Testis (tissue), 3 donors: ENCODE data around the gene ZNF441. TPM values are rescaled to one million over a fixed set of nuclear protein-coding genes. Genes with fewer than 3 reads are reported as not detected.

Source experiments
- DNase-seq: peaks from one replicate; pipeline ENCODE4 v3.0.0-alpha.2; 2019
- H3K27ac ChIP-seq, 2 donors: fragments of 200-600 bp; sonication (generic); one replicate each; pipeline ENCODE4 v1.5.1; 2019
- H3K27me3 ChIP-seq: fragments of 200-600 bp; sonication (generic); one replicate; pipeline ENCODE4 v1.5.1; 2019
- H3K36me3 ChIP-seq: fragments of 200-600 bp; sonication (generic); one replicate; pipeline ENCODE4 v1.5.1; 2017; ENCODE audit warnings: low read depth; ENCODE audit errors: missing control alignments
- H3K4me1 ChIP-seq: fragments of 200-600 bp; sonication (generic); one replicate; pipeline ENCODE4 v1.5.1; 2019
- H3K4me3 ChIP-seq, 2 donors: fragments of 200-600 bp; sonication (generic); one replicate each; pipeline ENCODE4 v1.5.1; 2017 to 2019
- H3K9me3 ChIP-seq: fragments of 200-600 bp; sonication (generic); one replicate; pipeline ENCODE4 v1.5.1; 2017
- CTCF ChIP-seq, 3 experiments: fragments of 450-650 bp in 2 of 3; fragments of 200-600 bp in 1 of 3; sonication (generic) in 1 of 3; IDR thresholded peaks; one replicate each; pipeline ENCODE4 v1.5.1; 2016 to 2019; ENCODE audit warnings: antibody characterized with exemption in 3 of 3, mild to moderate bottlenecking in 2 of 3, moderate library complexity in 1 of 3
- POLR2A ChIP-seq: fragments of 450-650 bp; IDR thresholded peaks from one replicate; pipeline ENCODE4 v1.6.1; 2017; ENCODE audit warnings: antibody characterized with exemption, mild to moderate bottlenecking, moderate library complexity
- WGBS, 2 donors: methylation state at CpG; one replicate each; pipeline ENCODE4 v1.1.5; 2018; 5-methylcytosine and 5-hydroxymethylcytosine counted together
- intact Hi-C: fragments of 100-400 bp; cut with DNase I; formaldehyde crosslinking; loops from one replicate; pipeline ENCODE4 v1.15.1; 2023; ENCODE audit warnings: low total_unique reads
- polyA plus RNA-seq: library from polyadenylated mRNA; stranded (reverse); fragments of 350-450 nt; fragmentation: Illumina TruSeq; extraction: RNeasy Lipid Tissue Mini Kit (QIAGEN cat#74804); gene quantifications from one replicate; pipeline ENCODE4 v1.2.3, GENCODE V29; 2014; ENCODE audit warnings: low read depth, low replicate concordance; ENCODE audit not compliant: insufficient read depth
- total RNA-seq, 2 donors: library from RNA; depleted of rRNA; stranded (reverse); fragments of >200 nt; gene quantifications; one replicate each; pipeline ENCODE4 v1.2.3, GENCODE V29; 2016

ZNF441 gene
- total and polyA plus RNA-seq, 3 donors from 2014 or later, result 2.4 to 13.8 (median 11.6) TPM

GRCh38 chr19:11735375-11735774 lies 31.4 kb upstream of the ZNF441 start:
- intact Hi-C loops, result no loop called here

DNA sequence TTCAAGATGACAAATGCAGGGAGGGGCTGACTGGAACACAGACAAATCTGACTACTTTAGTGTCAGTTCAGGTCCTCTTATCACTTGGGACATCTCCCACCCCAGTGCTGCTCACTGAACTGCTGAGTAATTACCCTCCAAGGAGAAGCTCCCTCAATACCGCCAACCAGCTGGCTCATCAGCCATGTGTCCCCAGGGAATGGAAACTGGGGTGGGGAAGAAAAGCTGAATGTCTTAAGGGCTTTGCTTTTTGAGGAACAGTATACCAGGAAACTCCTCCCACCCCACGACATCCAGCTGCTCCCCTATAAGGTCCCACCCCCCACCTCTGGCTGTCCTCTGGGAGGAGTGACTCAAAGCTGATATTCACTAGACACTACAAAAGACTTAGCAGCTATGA lies 30.1 kb upstream of the ZNF441 start:
- no peak overlapping the region for H3K4me3 ChIP-seq
- WGBS, 2 donors, result 53 to 65% methylated on average over 2 of the region's 2 CpGs
- peaks cover 10% of the 10 kb centered on the region for H3K4me1 ChIP-seq
- no peak overlapping the region for H3K27ac ChIP-seq
- intact Hi-C loops, result no loop called here
- no peaks in the 10 kb centered on the region for H3K36me3 ChIP-seq
- DNase-seq, result no peak
- H3K9me3 ChIP-seq, result no peaks in the 10 kb centered on the region
- no peaks in the 10 kb centered on the region for H3K27me3 ChIP-seq
- TF ChIP-seq CTCF (IDR thresholded peaks at IDR 0.05) (no peak), POLR2A (no peak)

More at GRCh38 chr19:11735375-11735774, 31.4 kb upstream of the ZNF441 start:
- 94 to 100% methylated on average over 1 of the region's 1 CpG for WGBS, 2 donors
- DNase-seq, result no peak
- no peak overlapping the region for H3K4me3 ChIP-seq
- no peaks in the 10 kb centered on the region for H3K9me3 ChIP-seq
- H3K4me1 ChIP-seq, result peaks cover 10% of the 10 kb centered on the region
- no peaks in the 10 kb centered on the region for H3K36me3 ChIP-seq
- no peak for TF ChIP-seq POLR2A
- TF ChIP-seq CTCF (IDR thresholded peaks at IDR 0.05), result no peak
- no peak overlapping the region for H3K27ac ChIP-seq
- H3K27me3 ChIP-seq, result no peaks in the 10 kb centered on the region

- 0 to 1% methylated on average over 12 to 52 of the region's 52 CpGs for WGBS, 2 donors
- TF ChIP-seq POLR2A (no peak), CTCF (IDR thresholded peaks at IDR 0.05) (no peak)
- DNase-seq, result peak; percentile 40
- Histone ChIP-seq H3K27me3 (no peaks in the 10 kb centered on the region), H3K27ac (peak overlapping the region in 1 of 2 donors; percentile 83), H3K4me1 (peaks cover 10% of the 10 kb centered on the region), H3K4me3 (peak overlapping the region; percentile 84 to 96), H3K9me3 (no peaks in the 10 kb centered on the region), H3K36me3 (no peaks in the 10 kb centered on the region)
- intact Hi-C loops, result no loop called here
These were observed 28.6 kb upstream of the ZNF441 start for GRCh38 chr19:11737964-11738745.

DNA sequence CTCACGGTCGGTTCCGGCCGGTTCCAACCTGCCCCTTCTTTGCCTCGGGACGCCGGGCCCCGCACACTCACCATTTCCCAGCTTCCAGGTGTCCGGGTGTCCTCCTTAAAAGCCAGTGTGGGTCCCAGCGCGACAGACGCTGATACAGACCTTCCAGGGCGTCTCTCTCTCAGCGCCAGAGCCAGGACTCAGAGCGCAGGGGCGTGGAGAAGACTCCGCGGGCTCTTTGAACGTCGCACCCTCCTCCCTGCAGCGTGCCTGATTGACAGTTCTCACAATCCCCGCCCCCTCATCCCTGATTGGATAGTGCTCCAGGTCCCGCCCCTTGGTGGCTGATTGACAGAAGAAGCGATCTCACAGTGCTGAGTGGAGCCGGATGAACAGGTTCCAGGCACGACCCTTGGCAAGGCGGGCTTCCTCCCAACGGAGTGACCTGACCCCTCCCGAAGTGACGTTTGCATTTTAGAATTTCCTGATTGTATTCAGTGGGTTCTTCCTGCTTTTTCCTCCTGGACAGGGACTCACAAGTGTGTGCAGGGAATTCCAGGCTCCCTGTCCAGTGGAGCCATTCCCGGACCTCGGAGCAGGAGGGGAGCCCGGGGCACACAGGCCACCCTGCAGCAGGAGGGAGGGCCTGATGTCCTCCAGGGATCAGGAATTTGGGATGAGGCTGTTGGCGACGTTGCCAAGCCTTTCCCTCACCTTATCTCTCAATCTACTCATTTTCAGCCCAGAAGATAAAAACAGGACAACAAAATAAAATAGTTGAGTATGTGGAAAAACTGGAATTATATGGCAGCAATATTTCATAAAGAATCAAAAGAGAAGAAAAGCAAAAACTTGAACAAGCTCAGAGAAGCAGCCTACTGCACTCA lies 27.8 kb upstream of the ZNF441 start, which contains the start of gene ZNF823:
Gene ZNF823 (minus strand): TSS at position 201 of the 875 bp plus-strand sequence. CDS start 127 bp downstream, at position 74.
- Histone ChIP-seq H3K27me3 (no peaks in the 10 kb centered on the region), H3K9me3 (no peaks in the 10 kb centered on the region), H3K4me3 (peak within 1 kb of the TSS; percentile 84 to 96), H3K27ac (peak within 1 kb of the TSS; percentile 43 to 83), H3K4me1 (peaks cover 10% of the 10 kb centered on the region), H3K36me3 (no peaks in the 10 kb centered on the region)
- 0 to 1% methylated on average over 12 to 34 of the region's 35 CpGs for WGBS, 2 donors
- TF ChIP-seq POLR2A (peak; percentile 54), CTCF (IDR thresholded peaks at IDR 0.05) (no peak)
- intact Hi-C loops, result no loop called here
- peak; percentile 100 for DNase-seq
